Measurements from ENCODE around the gene SHC2.

SHC2 gene

GRCh38 chr19:406971-407510, 53.8 kb downstream of the SHC2 start:
- Histone ChIP-seq H3K4me1 (ENCODE audit: control insufficient read depth, insufficient read depth, low read length, poor library complexity, severe bottlenecking) (peaks cover 18% of the 10 kb centered on the region), H3K27me3 (replicated peaks; ENCODE audit: control insufficient read depth, insufficient read depth, low read length, poor library complexity, severe bottlenecking) (peaks cover 11% of the 10 kb centered on the region)
- no peak for DNase-seq

GRCh38 chr19:406135-406781, 54.6 kb downstream of the SHC2 start:
- Histone ChIP-seq H3K27me3 (replicated peaks; ENCODE audit: control insufficient read depth, insufficient read depth, low read length, poor library complexity, severe bottlenecking) (peaks cover 11% of the 10 kb centered on the region), H3K27ac (ENCODE audit: insufficient read depth, low read length, poor library complexity, severe bottlenecking) (no peak overlapping the region), H3K9me3 (ENCODE audit: control insufficient read depth, low read length) (no peaks in the 10 kb centered on the region), H3K36me3 (ENCODE audit: control insufficient read depth, insufficient read depth, low read length) (no peaks in the 10 kb centered on the region), H3K4me3 (ENCODE audit: insufficient read depth, low read depth, low read length, poor library complexity, severe bottlenecking) (no peak overlapping the region), H3K4me1 (ENCODE audit: control insufficient read depth, insufficient read depth, low read length, poor library complexity, severe bottlenecking) (peaks cover 18% of the 10 kb centered on the region)
- DNase-seq: no peak

More at GRCh38 chr19:406971-407510, 53.8 kb downstream of the SHC2 start:
- no peak overlapping the region for H3K4me3 ChIP-seq (ENCODE audit: insufficient read depth, low read depth, low read length, poor library complexity, severe bottlenecking)
- H3K9me3 ChIP-seq (ENCODE audit: control insufficient read depth, low read length): no peaks in the 10 kb centered on the region
- no peaks in the 10 kb centered on the region for H3K36me3 ChIP-seq (ENCODE audit: control insufficient read depth, insufficient read depth, low read length)
- no peak overlapping the region for H3K27ac ChIP-seq (ENCODE audit: insufficient read depth, low read length, poor library complexity, severe bottlenecking)

- DNase-seq: no peak
- Histone ChIP-seq H3K36me3 (ENCODE audit: control insufficient read depth, insufficient read depth, low read length) (no peaks in the 10 kb centered on the region), H3K9me3 (ENCODE audit: control insufficient read depth, low read length) (no peaks in the 10 kb centered on the region), H3K27ac (ENCODE audit: insufficient read depth, low read length, poor library complexity, severe bottlenecking) (no peak overlapping the region), H3K4me3 (ENCODE audit: insufficient read depth, low read depth, low read length, poor library complexity, severe bottlenecking) (no peak overlapping the region), H3K4me1 (ENCODE audit: control insufficient read depth, insufficient read depth, low read length, poor library complexity, severe bottlenecking) (peaks cover 18% of the 10 kb centered on the region), H3K27me3 (replicated peaks; ENCODE audit: control insufficient read depth, insufficient read depth, low read length, poor library complexity, severe bottlenecking) (peaks cover 9% of the 10 kb centered on the region)
Observed at GRCh38 chr19:405121-405965, 55.5 kb downstream of the SHC2 start.

DNA sequence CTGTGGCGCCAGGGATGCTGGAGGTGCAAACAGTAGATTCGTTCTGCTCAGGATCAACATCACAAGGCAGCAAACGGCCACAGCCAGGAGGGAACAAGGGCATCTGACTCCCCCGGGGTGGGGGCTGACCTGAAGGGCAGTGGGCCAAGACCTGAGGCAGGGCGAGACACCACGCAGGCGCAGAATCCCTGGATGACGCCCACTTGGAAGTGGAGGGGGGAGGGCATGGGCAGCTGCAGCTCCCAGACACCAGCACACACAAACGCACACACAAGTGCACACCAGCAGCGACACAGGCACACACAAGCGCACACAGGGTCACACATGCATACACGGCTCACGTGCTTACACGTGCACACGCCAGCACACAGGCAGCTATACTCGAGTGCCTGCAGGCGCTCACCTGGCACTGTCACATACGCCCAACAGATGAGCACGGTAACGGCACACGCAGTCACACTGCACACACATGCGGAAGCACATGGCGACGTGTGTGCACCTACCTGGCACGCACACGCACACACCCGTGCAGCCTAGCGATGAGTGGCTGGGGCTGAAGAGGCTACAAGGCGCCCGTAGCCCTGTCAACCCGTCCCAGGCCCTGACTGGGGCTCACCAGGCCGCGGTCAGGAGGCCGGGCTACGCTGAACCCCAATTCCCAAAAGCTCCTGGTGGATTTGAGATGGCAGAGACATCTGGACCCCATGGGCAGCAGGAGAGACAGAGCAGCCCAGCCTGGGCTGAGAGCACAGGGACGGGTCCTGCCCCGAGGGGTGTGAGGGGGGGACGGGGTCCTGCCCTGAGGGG, 57.4 kb downstream of the SHC2 start:
- peaks cover 4% of the 10 kb centered on the region for H3K4me1 ChIP-seq (ENCODE audit: control insufficient read depth, insufficient read depth, low read length, poor library complexity, severe bottlenecking)
- peaks cover 5% of the 10 kb centered on the region for H3K27me3 ChIP-seq (replicated peaks; ENCODE audit: control insufficient read depth, insufficient read depth, low read length, poor library complexity, severe bottlenecking)
- no peaks in the 10 kb centered on the region for H3K36me3 ChIP-seq (ENCODE audit: control insufficient read depth, insufficient read depth, low read length)
- no peak overlapping the region for H3K4me3 ChIP-seq (ENCODE audit: insufficient read depth, low read depth, low read length, poor library complexity, severe bottlenecking)
- no peak overlapping the region for H3K27ac ChIP-seq (ENCODE audit: insufficient read depth, low read length, poor library complexity, severe bottlenecking)
- DNase-seq: no peak
- no peaks in the 10 kb centered on the region for H3K9me3 ChIP-seq (ENCODE audit: control insufficient read depth, low read length)

- H3K27ac ChIP-seq (ENCODE audit: insufficient read depth, low read length, poor library complexity, severe bottlenecking): no peak overlapping the region
Observed at GRCh38 chr19:402786-403185, 58.0 kb downstream of the SHC2 start.

DNA sequence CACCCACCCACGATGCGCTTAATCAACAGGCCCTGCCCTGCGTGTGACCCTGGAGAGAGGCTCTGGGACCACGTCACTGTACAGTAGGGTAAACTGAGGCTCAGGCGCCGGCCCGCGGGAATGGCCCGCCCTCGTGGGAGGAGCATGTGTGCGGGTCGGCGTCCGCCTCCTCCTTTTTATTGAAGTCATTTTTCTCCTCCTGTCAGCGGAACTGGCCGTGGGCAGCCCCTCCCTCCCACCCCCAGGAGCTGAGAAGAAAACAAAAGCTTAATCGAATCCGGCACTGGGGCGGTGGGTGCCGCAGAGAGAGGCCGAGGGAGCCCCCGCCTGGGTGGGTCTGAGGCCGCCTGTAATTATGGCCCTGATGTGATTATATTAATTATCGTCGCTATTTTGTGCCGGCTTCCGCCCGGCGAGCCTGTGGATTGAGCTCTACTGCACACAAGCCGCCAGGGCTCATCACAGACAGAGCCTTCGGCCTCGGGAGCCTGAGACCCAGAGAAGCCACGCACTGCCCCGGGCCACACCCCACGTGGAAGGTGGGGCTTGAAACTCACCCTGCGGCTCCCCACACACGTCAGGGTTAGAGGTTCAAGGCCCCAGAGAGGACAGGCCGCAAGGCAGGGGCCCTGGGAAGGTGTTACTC, 58.8 kb downstream of the SHC2 start:
- Histone ChIP-seq H3K27me3 (replicated peaks; ENCODE audit: control insufficient read depth, insufficient read depth, low read length, poor library complexity, severe bottlenecking) (peaks cover 3% of the 10 kb centered on the region), H3K27ac (ENCODE audit: insufficient read depth, low read length, poor library complexity, severe bottlenecking) (no peak overlapping the region), H3K4me1 (ENCODE audit: control insufficient read depth, insufficient read depth, low read length, poor library complexity, severe bottlenecking) (no peaks in the 10 kb centered on the region), H3K9me3 (ENCODE audit: control insufficient read depth, low read length) (no peaks in the 10 kb centered on the region), H3K4me3 (ENCODE audit: insufficient read depth, low read depth, low read length, poor library complexity, severe bottlenecking) (no peak overlapping the region), H3K36me3 (ENCODE audit: control insufficient read depth, insufficient read depth, low read length) (no peaks in the 10 kb centered on the region)
- DNase-seq: no peak

More at GRCh38 chr19:402786-403185, 58.0 kb downstream of the SHC2 start:
- no peak for DNase-seq
- Histone ChIP-seq H3K4me3 (ENCODE audit: insufficient read depth, low read depth, low read length, poor library complexity, severe bottlenecking) (no peak overlapping the region), H3K9me3 (ENCODE audit: control insufficient read depth, low read length) (no peaks in the 10 kb centered on the region), H3K36me3 (ENCODE audit: control insufficient read depth, insufficient read depth, low read length) (no peaks in the 10 kb centered on the region), H3K4me1 (ENCODE audit: control insufficient read depth, insufficient read depth, low read length, poor library complexity, severe bottlenecking) (no peaks in the 10 kb centered on the region), H3K27me3 (replicated peaks; ENCODE audit: control insufficient read depth, insufficient read depth, low read length, poor library complexity, severe bottlenecking) (peaks cover 5% of the 10 kb centered on the region)

GRCh38 chr19:400976-401865, 59.6 kb downstream of the SHC2 start:
- Histone ChIP-seq H3K9me3 (ENCODE audit: control insufficient read depth, low read length) (no peaks in the 10 kb centered on the region), H3K27ac (ENCODE audit: insufficient read depth, low read length, poor library complexity, severe bottlenecking) (no peak overlapping the region), H3K36me3 (ENCODE audit: control insufficient read depth, insufficient read depth, low read length) (no peaks in the 10 kb centered on the region), H3K27me3 (replicated peaks; ENCODE audit: control insufficient read depth, insufficient read depth, low read length, poor library complexity, severe bottlenecking) (no peaks in the 10 kb centered on the region), H3K4me1 (ENCODE audit: control insufficient read depth, insufficient read depth, low read length, poor library complexity, severe bottlenecking) (no peaks in the 10 kb centered on the region), H3K4me3 (ENCODE audit: insufficient read depth, low read depth, low read length, poor library complexity, severe bottlenecking) (no peak overlapping the region)
- DNase-seq: no peak

DNA sequence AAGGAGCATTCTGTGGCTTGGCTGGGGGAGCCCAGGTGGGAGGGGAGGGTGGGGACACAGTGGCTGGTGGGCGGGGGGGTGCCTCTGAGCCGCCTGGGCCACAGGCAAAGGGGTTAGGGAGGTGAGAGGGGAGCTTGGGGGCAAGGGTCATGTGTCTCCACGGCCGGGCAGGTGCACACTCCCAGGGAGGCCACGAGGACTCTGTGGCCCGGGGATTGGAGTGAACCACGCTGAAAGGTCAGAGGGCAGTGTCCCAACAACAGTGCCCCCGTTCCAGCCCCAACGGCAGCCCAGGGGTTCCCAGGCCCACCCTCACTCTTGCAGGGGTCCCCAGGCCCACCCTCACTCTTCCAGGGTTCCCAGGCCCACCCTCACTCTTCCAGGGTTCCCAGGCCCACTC, 61.5 kb downstream of the SHC2 start:
- Histone ChIP-seq H3K4me3 (ENCODE audit: insufficient read depth, low read depth, low read length, poor library complexity, severe bottlenecking) (no peak overlapping the region), H3K9me3 (ENCODE audit: control insufficient read depth, low read length) (no peaks in the 10 kb centered on the region), H3K27me3 (replicated peaks; ENCODE audit: control insufficient read depth, insufficient read depth, low read length, poor library complexity, severe bottlenecking) (no peaks in the 10 kb centered on the region), H3K27ac (ENCODE audit: insufficient read depth, low read length, poor library complexity, severe bottlenecking) (no peak overlapping the region), H3K36me3 (ENCODE audit: control insufficient read depth, insufficient read depth, low read length) (no peaks in the 10 kb centered on the region), H3K4me1 (ENCODE audit: control insufficient read depth, insufficient read depth, low read length, poor library complexity, severe bottlenecking) (no peaks in the 10 kb centered on the region)
- no peak for DNase-seq

DNA sequence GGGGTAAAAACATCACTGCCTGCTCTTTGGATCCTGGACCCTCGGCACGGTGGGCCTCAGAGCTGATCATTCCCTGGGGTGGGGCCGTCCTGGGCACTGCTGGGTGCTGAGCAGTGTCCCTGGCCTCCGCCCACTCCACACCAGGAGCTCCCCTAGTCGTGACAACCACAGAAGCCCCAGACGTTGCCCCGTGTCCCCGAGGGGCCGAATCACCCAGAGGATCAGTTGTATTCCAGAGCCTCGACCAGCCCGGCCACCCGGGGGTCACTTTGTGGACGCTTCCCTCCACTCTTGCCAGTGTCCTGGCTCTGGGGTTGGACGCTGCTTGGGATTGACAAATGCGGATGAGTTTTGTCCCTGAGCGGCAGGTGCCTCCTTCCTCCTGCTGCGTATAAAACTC, 62.1 kb downstream of the SHC2 start:
- H3K4me1 ChIP-seq (ENCODE audit: control insufficient read depth, insufficient read depth, low read length, poor library complexity, severe bottlenecking): no peaks in the 10 kb centered on the region
- no peaks in the 10 kb centered on the region for H3K27me3 ChIP-seq (replicated peaks; ENCODE audit: control insufficient read depth, insufficient read depth, low read length, poor library complexity, severe bottlenecking)
- H3K9me3 ChIP-seq (ENCODE audit: control insufficient read depth, low read length): no peaks in the 10 kb centered on the region
- no peak overlapping the region for H3K4me3 ChIP-seq (ENCODE audit: insufficient read depth, low read depth, low read length, poor library complexity, severe bottlenecking)
- no peaks in the 10 kb centered on the region for H3K36me3 ChIP-seq (ENCODE audit: control insufficient read depth, insufficient read depth, low read length)
- H3K27ac ChIP-seq (ENCODE audit: insufficient read depth, low read length, poor library complexity, severe bottlenecking): no peak overlapping the region
- no peak for DNase-seq
